RWPE1 (cell line): ENCODE results near the gene BUD31.

Experiments used
- CTCF ChIA-PET: fragments of 350-600 bp; sonication (Branson Sonifier 250); formaldehyde crosslinking; extraction: SDS; loops from one replicate; lab custom pipeline; 2021; lab: Yijun Ruan, JAX
- POLR2A ChIA-PET: fragments of 400-600 bp; formaldehyde crosslinking; extraction: SDS; loops from one replicate; lab custom pipeline; 2020; ENCODE audit warnings: antibody characterized with exemption; ENCODE audit not compliant: low non-redundant PET; lab: Yijun Ruan, JAX
- DNase-seq: peaks from one replicate; pipeline ENCODE4 v3.0.0; 2012; ENCODE audit warnings: low spot score
- H3K27ac ChIP-seq: fragments of 450-650 bp; 2 replicates; pipeline ENCODE4 v1.5.1; 2017
- TF ChIP-seq, protein P1 (sequence below): fragments of 450-650 bp; conservative IDR thresholded peaks from 2 replicates; pipeline ENCODE4 v1.5.1; 2017; ENCODE audit warnings: low read depth, mild to moderate bottlenecking

Gene BUD31

DNA sequence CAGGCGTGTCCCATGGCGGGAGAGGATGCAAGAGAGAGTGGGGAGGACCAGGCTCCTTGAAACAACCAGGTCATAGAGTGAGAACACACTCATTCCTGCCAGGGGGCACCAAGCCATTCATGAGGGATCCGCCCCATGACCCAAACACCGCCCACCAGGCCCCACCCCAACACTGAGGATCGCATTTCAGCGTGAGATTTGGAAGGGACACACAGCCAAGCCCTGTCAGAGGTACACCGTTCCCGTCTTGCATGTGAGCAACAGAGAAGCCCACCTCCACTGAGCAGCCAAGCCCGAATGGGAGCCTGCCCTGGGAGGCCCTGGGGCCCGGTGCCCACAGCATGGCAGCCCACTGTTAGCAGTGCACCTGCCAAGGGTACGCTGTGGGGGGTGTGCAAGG is 42.1 kb upstream of the BUD31 start:
- ChIA-PET POLR2A (no interaction called here), CTCF (interaction anchor here (0.8 kb wide), 1 partner anchor 9 kb away, joined by 8 read pairs; no protein-coding TSS in a partner anchor)
- peak overlapping the region; percentile 31 for H3K27ac ChIP-seq
- no peak for DNase-seq
- TF ChIP-seq, protein P1, sequence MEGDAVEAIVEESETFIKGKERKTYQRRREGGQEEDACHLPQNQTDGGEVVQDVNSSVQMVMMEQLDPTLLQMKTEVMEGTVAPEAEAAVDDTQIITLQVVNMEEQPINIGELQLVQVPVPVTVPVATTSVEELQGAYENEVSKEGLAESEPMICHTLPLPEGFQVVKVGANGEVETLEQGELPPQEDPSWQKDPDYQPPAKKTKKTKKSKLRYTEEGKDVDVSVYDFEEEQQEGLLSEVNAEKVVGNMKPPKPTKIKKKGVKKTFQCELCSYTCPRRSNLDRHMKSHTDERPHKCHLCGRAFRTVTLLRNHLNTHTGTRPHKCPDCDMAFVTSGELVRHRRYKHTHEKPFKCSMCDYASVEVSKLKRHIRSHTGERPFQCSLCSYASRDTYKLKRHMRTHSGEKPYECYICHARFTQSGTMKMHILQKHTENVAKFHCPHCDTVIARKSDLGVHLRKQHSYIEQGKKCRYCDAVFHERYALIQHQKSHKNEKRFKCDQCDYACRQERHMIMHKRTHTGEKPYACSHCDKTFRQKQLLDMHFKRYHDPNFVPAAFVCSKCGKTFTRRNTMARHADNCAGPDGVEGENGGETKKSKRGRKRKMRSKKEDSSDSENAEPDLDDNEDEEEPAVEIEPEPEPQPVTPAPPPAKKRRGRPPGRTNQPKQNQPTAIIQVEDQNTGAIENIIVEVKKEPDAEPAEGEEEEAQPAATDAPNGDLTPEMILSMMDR, result no peak

DNA sequence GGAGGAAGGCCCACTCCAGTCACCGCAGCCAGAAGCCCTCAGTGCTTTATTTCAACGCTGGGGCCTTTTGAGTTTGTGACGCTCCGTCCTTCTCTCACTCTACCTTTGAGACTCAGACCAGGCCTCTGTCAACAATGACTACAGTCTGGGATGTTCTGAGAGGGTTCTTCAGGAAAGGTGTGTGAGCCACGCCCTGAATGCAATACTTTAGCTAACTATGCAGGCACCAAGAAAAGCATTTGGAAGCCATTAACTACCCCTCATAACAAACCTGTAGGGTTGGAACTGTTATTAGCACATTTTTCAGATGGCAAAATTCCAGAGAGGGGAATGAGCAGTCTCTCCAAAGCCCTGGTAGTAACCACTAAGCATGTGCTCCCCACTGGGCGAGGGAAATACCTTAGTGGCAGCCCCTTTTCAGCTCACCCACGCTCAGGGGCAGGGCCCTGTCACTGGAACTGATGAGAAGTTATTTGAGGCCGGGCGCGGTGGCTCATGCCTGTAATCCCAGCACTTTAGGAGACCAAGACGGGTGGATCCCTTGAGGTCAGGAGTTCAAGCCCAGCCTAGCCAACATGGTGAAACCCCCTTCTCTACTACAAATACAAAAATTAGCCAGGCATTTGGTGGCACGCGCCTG is 39.9 kb upstream of the BUD31 start:
- ChIA-PET CTCF (interaction anchor here (0.6 kb wide), 1 partner anchor 53 kb away, joined by 4 read pairs; no protein-coding TSS in a partner anchor), POLR2A (no interaction called here)
- TF ChIP-seq, protein P1, result no peak
- DNase-seq, result peak; percentile 37
- H3K27ac ChIP-seq, result peak overlapping the region; percentile 97

DNA sequence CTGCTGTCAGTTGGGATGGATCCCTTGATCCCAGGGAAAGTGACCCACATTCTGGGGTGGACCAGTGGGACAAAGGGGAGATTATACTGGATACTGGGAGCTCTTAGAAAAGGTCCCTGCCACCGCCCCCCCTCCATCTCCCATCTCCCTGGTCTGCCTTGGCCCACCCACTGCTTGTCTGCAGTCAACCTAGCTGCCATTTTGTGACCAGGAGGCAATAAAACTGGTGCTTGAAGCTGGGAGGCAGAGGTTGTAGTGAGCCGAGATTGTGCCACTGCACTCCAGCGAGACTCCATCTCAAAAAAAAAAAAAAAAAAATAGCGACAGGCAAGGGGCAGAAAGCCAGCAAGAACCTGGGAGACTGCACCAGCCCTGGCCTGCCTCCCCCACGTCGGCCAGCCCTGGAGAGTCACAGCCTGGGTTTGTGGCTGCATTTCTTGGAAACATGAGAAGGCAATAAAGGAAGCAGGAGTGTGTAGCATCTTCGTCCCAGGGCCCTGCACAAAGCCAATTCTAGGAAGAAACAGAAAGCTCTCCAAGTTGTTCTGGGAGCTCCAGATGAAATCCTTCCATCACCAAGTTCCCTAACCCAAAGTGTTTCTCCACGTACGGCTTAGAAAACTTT is 38.9 kb upstream of the BUD31 start:
- TF ChIP-seq, protein P1, result no peak
- ChIA-PET CTCF (interaction anchor here (0.6 kb wide), 1 partner anchor 51 kb away, joined by 7 read pairs; no protein-coding TSS in a partner anchor), POLR2A (interaction anchor here (0.6 to 0.7 kb wide), 2 partner anchors 10 to 25 kb away, joined by 4 to 5 read pairs; no protein-coding TSS in a partner anchor)
- no peak for DNase-seq
- peak overlapping the region; percentile 97 for H3K27ac ChIP-seq

DNA sequence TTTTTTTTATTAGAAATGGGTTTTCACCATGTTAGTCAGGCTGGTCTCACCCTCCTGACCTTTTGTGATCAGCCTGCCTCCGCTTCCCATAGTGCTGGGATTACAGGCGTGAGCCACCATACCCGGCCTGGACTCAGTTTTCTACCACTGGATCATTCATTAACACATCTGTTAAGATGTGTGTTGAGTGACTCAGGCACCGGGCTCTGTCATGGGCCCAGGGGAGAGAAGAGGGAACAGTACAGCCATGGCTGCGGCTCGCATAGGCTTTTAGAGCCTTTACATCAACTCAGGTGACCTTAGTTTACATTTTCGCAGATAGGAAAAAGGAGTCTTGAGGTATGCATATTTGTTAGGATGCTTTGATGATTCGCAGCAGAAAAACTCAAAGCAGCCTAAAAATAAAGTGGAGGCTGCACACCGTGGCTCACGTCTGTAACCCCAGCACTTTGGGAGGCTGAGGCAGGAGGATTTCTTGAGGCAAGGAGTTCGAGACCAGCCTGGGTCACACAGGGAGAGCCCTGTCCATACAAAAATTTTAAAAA is 37.3 kb upstream of the BUD31 start:
- ChIA-PET POLR2A (no interaction called here), CTCF (interaction anchor here (0.6 kb wide), 1 partner anchor 314 kb away, joined by 4 read pairs; no protein-coding TSS in a partner anchor)
- DNase-seq, result no peak
- TF ChIP-seq, protein P1, result no peak
- peak overlapping the region; percentile 97 for H3K27ac ChIP-seq

DNA sequence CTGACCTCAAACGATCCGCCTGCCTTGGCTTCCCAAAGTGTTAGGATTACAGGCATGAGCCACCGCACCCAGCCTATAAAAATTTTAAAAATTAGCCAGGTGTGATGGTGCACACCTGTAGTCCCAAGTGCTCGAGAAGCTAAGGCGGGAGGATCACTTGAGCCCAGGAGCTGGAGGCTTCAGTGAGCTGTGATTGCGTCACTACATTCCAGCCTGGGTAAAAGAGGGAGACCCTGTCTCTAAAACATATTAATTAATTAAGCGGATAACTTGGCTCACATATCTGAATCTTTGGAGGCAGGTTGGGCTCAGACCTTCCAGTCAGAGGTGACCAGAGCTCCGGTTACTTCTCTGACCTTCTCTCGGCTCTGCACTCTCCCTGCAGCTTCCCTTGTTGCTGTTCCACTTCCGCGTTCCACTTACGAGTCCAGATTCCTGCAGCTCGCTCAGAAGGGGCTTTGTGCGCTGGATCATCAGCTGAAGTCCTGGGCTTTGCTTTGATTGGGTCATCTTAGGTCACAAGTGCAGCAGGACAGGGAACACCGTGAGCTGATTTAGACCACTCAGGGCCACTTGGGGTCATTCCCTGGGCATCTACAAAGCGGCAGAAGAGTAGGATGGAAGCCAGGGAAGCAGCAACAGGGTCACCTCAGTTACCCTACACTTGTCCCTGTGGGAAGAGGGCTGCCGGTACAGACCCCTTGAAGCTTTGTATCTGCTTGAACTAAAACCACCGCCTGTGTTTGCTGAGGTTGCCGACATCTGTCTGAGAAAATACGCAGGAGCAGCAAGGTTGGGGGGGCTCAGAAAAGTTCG is 36.3 kb upstream of the BUD31 start:
- TF ChIP-seq, protein P1, result no peak
- H3K27ac ChIP-seq, result peak overlapping the region; percentile 97
- POLR2A ChIA-PET, result interaction anchor here (0.6 kb wide), 1 partner anchor 36 kb away, joined by 3 read pairs; the partner anchor contains the start of genes BUD31 and PDAP1
- DNase-seq, result no peak
- CTCF ChIA-PET, result no interaction called here
